ENCODE measurements around the gene PAX6. TPM values are rescaled to one million over a fixed set of nuclear protein-coding genes. Genes with fewer than 3 reads are reported as not detected.

PAX6 gene
- total and polyA plus RNA-seq, 2 of the 4 experiments (the other 2 are of a cell fraction), result not detected

- DNase-seq (no peak), ATAC-seq (ENCODE audit: low read depth) (no peak)
- H2BK5ac ChIP-seq (ENCODE audit: low read depth, low read length, poor library complexity, severe bottlenecking), result no peak overlapping the region
- POLR2A ChIA-PET (ENCODE audit: unreplicated experiment), result no interaction called here
- no peak overlapping the region for H2BK20ac ChIP-seq (ENCODE audit: low read depth, low read length)
- no peak overlapping the region for H3K4me2 ChIP-seq (ENCODE audit: low read depth, low read length)
- no peak overlapping the region for H3K56ac ChIP-seq (ENCODE audit: extremely low read depth, insufficient read depth, low read length)
- WGBS, 2 experiments (ENCODE audit: extremely low coverage in 2 of 2, insufficient read length in 1 of 2), result no CpG with 5 or more reads among the region's 1 CpG
- H2BK15ac ChIP-seq (ENCODE audit: low read depth, low read length), result no peak overlapping the region
- H2AK9ac ChIP-seq (replicated peaks; ENCODE audit: low read depth, low read length, poor library complexity), result no peak overlapping the region
- no peak for TF ChIP-seq RFX5 (IDR thresholded peaks at IDR 0.05; ENCODE audit: low read depth, low read length)
- TF ChIP-seq SMC3 (IDR thresholded peaks at IDR 0.05; ENCODE audit: low read depth, low read length), result no peak
- no peak for TF ChIP-seq RCOR1 (IDR thresholded peaks at IDR 0.05; ENCODE audit: insufficient replicate concordance, low read length)
- TF ChIP-seq MAFK (IDR thresholded peaks at IDR 0.05; ENCODE audit: low read depth, low read length), result no peak
- no peak for TF ChIP-seq FOS (IDR thresholded peaks at IDR 0.05; ENCODE audit: low read depth, low read length)
- H3K14ac ChIP-seq (replicated peaks; ENCODE audit: low read depth, low read length), result no peak overlapping the region
- no peak overlapping the region for H2BK120ac ChIP-seq (ENCODE audit: low read depth, low read length)
- no peaks in the 10 kb centered on the region for H4K20me1 ChIP-seq (ENCODE audit: insufficient read depth, low read length)
- no peak overlapping the region for H2AFZ ChIP-seq (replicated peaks; ENCODE audit: low read length, poor library complexity)
- no peaks in the 10 kb centered on the region for H3K9me1 ChIP-seq (ENCODE audit: insufficient read depth, low read length)
- no peak overlapping the region for H3K4ac ChIP-seq (ENCODE audit: low read depth, low read length)
- intact Hi-C loops (cut with micrococcal nuclease) (no loop called here), dilution Hi-C loops (cut with HindIII; ENCODE audit: low sequenced_read_pairs, unreplicated experiment) (no loop called here), in situ Hi-C loops (cut with MboI; ENCODE audit: low sequenced_read_pairs) (no loop called here)
- no peaks in the 10 kb centered on the region for H3K27me3 ChIP-seq (ENCODE audit: control insufficient read depth, insufficient read depth, low read length)
- no peak overlapping the region for H3K23ac ChIP-seq (ENCODE audit: low read depth, low read length)
- no peak overlapping the region for H2AK5ac ChIP-seq (ENCODE audit: low read depth, low read length)
- CTCF ChIA-PET, result interaction anchor here (0.6 kb wide), 1 partner anchor 14 kb away, joined by 10 read pairs; no protein-coding TSS in a partner anchor
- no peak overlapping the region for H3K9ac ChIP-seq (ENCODE audit: low read depth, low read length)
- no TSS peak for BruUV-seq (replicated peaks)
- no peaks in the 10 kb centered on the region for H3K4me1 ChIP-seq (ENCODE audit: control insufficient read depth, insufficient read depth, low read length)
- no peaks in the 10 kb centered on the region for H3K36me3 ChIP-seq (ENCODE audit: control insufficient read depth, insufficient read depth, low read length)
- H4K91ac ChIP-seq (ENCODE audit: insufficient read depth, low read depth, low read length), result no peak overlapping the region
- no peak overlapping the region for H3K27ac ChIP-seq (ENCODE audit: insufficient read depth, low read length)
- H4K5ac ChIP-seq (ENCODE audit: low read depth, low read length), result no peak overlapping the region
- H4K8ac ChIP-seq (ENCODE audit: low read depth in 2 of 2, low read length in 2 of 2), result no peak overlapping the region
- H3K9me3 ChIP-seq (ENCODE audit: control insufficient read depth, insufficient read depth, low read length), result no peaks in the 10 kb centered on the region
- H3K4me3 ChIP-seq (ENCODE audit: insufficient read depth, low read depth, low read length), result no peak overlapping the region
- H3K18ac ChIP-seq (ENCODE audit: low read depth, low read length), result no peak overlapping the region
- no peaks in the 10 kb centered on the region for H3K79me1 ChIP-seq (ENCODE audit: low read depth in 1 of 2, low read length in 2 of 2)
These were observed 49.5 kb downstream of the PAX6 start for GRCh38 chr11:31761636-31762035.

Data from IMR-90 (cell line).